Hematopoietic multipotent progenitor cell (in vitro differentiated cells): ENCODE results near the gene TPCN2. TPM values are rescaled to one million over a fixed set of nuclear protein-coding genes. Genes with fewer than 3 reads are reported as not detected.

Experiments used
- DNase-seq, 3 donors: peaks; one replicate each; pipeline ENCODE4 v3.0.0-alpha.2; 2011 to 2015; ENCODE audit warnings: low read depth in 2 of 3, low spot score in 2 of 3
- total RNA-seq: library from RNA; depleted of rRNA; stranded (reverse); fragments of >200 nt; gene quantifications from one replicate; pipeline ENCODE4 v1.2.3, GENCODE V29; 2012

Gene TPCN2
- total RNA-seq, 1 donor: 32.6 TPM

DNA sequence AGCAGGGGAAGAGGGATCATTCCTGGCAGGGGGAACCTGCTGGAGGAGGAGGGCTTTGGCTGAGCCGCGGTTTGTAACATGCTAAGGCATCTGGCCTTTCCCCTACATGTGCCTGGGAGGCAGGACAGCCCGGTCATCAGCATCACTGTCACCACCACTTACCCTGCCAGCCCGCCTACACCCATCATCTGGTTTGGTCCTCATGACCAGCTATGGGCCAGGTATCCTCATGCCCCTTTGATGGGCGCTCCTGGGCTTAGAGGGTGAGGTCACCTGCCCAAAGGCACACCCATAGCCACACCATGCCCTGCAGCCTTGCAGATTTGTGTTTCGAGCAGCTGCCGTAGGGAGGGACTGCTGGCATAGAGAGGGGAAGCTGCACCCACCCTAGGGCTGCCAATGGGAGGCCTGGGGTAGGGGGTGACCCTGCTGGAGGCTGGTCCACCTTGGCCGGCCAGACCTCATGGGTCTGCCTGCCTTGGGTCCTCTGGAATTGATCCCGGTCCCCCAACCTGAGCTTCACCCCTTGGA is 38.3 kb upstream of the TPCN2 start:
- no peak for DNase-seq

DNA sequence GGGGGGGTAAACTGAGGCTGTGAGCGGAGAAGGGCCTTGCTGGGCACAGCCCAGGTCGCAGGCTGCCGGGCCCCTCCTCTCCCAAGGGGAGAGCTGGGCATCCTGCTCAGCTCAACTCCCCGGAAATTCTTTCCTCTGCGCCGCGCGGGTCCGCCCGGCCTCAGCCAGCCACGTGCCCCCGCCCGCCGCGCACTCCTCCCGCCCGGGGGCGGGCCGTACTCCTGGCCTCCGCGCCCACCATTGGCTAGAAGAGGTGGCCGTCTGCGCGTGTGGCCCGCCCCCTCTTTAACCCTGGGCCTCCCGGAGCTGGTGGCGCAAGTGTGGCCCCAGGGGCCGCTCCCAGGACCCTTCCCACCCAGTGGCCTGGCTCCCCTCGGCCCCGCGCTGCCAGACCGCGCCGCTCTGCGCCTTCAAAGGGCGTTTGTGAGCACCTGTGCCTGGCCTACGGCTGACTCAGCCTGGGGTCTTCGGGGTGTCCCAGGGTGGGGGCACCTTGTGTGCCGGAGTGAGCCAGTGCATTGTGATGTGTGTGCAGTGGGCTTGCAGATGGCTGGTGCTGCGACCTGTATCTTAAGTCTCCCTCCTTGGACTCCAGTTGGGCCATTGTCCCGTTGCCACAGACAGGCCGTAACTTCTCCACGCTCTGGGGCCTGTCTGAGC is 37.6 kb upstream of the TPCN2 start:
- peak in 1 of 3 donors; percentile 26 for DNase-seq

DNA sequence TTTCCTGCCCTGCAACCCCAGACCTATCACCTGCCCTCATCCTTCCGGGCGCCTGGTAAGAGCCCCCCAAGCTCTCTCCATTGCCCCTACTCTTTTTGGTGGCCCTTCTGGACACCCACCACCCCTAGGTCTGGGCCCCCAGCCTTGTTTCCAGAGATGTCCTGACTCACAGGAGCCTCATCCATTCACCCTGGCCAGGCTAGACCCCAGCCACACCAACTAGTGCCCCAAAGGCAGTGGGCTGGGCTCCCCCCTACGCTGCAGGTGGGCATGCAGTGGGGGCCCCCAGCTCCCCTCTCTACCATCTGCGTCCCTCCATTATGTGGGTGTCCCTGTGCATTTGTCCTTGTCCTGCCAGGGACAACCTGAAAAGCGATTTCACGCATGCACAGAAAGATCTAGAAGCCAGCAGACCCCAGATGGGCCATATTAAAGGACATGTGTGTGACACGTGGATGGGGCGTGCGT is 37.1 kb upstream of the TPCN2 start:
- DNase-seq: no peak

DNA sequence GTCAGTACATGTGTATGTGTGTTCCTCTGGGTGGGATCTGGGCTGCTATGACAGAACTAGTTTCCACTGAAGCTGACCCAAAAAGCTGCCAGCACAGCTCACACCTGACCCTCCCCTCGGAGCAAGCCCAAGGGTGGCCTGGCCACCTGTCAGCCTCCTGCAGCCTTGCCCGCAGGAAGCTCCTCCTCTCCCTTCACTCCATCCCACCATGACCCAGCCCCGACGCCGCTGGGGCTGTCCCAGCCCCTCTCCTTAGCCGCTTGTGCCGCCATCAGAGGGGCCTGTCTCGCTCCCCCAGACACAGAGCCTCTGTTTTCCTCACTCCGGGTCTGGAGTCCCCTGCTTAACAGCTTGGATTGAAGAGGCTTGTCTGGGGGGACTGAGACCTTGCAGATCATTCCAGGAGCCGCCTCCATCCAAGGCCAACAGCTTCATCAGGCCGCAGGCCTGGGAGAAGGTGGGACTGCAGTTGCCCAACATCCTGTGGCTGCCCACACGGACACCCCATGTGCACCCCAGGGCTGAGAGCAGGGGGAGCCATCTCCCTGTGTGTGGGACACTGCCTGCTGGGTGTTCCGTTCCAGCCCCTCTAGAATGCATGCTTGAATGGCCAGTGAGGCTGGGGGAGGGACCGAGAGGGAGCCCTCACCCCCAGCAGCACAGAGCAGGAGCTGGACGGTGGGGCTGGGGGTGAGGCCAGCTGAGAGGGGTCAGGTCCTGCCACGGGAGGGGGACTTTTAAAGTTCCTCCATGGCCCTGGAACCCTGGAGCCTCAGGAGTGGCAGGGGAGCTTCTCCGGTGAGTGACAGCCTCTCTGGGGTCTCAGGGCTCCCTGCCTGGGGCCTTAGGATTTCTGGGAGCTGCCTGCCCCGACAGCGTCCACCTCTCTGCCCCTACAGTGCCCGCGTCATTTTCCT is 36.4 kb upstream of the TPCN2 start:
- DNase-seq: no peak

DNA sequence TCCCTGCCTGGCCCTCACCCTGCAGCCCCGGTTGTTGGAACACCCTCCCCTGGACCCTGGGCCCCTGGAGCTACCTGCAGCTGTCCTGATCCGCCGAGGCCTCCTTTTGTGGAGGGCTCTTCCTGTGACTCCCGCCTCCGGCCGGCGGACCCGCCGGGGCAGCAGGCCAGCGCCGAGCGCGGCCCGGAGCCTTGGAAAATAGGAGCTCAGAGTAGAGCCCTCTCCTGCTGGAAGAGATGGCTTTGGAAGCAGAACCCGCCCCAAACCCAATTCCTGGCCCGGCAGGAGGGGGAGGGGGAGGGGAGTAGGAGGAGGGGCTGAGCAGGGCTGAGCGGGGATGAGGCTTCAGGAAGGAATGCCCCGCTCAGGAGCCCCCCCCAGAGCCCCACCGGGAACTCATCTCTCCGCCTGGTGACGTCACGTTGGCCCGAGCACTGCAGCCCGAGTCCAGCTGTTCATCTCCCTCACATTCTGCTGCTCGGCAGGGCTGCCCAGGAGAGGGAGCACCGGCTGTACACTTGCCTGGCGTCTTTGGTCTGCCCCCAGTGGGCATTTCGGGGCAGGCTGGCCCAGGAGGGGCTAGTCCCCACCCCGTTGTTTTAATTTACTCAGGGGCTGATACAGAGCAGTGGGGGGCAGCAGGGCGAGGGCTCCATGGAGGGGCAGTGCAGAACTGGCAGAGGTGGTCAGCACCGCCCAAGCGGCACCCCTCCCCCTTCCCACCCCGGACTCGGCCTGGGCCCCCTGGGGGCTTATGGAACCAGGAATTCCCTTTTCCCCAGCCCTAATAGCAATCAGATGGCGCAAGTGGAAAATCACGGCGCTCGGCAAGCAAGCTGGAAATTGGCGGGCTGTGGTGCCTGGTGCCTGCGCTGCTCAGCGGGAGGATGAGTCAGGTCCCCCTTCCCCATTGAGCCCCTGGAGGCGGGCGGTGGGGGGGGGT is 35.5 kb upstream of the TPCN2 start, which contains the start of gene MRGPRF:
TSS of gene MRGPRF (minus strand) at position 238 of the 943 bp plus-strand sequence. CDS start 3,345 bp downstream, outside the sequence.
- DNase-seq: peak in 1 of 3 donors; percentile 34

DNA sequence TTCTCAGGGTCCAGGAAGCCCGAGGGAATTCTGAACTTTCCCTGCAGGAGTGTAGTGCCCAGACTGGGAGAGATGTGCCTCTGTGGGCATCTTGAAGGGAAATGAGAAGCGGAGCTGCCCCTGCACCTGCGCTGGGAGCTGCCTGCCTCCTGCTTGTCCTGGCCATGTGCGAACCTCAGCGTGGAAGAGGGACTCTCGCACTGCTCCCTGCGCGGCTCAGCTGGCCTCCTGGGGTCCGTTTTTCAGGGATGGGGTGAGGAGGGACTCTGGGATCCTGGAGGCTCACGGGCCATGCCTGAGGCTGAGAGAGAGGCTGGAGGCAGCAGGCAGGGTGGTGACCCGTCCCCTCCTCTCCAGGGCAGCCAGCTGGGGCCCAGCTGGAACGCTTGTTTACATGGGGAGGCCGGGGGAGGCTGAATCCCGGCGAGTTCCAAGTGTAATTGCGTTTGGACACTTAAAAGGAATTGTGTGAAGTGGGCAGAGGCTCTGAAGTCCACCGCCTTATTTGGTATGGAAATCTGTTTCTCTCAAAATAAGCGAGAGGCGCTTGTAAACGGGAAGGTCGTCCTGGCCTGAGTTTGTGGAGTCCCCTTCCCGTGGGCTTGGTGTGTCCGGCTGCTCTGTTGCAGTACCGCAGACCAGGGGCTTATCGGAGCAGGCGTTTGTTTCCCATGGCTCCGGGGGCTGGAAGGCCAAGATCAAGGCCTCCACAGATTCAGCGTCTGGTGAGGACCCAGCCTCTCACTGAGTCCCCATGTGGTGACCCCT is 34.5 kb upstream of the TPCN2 start:
- DNase-seq: no peak

DNA sequence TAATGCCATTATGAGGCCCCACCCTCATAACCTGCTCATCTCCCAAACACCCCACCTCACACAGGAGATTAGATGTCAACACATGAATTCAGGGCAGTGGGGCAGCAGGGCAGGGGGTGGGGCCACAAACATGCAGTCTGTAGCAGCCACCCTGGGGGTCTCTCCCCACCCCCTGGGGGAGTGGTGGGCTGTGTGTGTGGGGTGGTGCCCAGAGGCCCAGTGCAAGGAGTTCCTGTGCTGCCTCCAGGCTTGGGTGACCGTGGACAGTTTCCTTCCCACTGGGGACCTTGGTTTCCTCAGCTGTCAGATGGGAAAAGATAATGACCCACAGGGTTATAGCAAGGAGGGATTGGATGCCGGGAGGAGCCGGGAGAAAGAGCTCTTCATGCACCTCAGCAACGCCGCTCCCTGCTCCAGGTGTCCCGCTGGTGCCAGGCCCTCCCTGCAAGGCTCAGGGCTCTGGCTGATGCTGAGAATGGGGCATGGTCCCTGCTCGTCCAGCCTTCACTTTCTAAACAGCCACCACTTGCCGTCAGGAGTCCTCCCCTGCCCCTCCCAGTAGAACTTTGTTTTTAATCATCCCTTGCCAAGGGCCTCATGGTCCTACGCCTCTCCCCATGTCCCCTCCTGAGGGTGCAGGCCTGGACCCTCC is 33.7 kb upstream of the TPCN2 start:
- DNase-seq: no peak

DNA sequence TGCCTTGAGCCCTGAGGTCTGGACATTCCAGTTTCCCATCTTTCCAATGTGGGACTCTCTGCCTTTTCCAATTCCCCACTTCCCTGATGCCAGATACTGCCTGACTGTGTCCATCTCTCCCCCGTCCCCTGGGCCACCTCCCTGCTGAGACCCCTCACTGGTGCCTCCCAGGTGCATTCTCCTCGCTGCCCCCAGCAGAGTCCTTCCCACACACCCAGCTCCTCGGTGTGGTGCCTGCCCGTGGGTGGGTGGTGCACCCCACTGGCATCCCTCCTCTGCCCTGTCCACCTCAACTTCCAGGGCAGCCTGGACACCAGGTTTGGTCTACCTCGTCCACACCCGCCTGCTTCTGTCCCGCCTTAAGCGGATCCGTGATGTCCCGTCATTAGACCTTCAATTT is 30.8 kb upstream of the TPCN2 start:
- no peak for DNase-seq

DNA sequence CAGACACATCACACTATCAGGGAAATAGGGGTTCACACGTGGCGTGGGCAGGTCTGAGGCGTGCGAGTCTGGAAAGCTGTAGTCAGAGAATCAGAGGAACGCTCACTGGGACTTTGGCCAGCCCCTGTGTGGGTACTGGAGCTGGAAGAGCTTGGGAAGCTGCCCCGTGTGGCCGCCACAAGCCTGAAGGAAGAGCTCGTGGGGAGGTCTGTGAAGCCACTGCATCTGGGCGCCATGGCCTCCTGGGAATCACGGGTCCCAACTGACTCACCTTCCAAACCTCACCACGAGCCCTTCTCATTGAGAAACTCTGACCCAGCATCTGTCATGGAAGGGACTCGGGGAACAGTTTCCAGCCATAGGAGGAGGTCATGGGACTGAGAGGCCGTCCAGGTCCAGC is 29.8 kb upstream of the TPCN2 start:
- no peak for DNase-seq

DNA sequence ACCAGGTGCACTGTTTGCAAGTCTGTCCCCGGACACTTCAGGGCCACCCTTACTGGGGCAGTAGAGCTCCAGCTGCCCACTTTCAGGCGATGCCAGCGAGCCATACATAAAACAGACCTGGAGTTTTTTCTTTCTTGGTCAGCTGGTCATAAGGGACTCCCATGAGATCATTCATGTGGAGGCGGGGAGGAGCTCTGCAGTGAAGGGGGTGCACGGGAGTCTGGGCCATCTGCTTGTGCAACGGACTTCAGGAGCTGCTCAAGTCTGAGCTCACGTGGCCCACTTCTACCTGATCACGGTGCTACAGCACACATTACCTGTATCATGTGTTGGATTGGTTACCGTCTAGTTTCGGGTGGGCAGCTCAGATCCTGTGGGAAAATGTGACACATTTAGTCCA is 26.5 kb upstream of the TPCN2 start:
- DNase-seq: no peak

DNA sequence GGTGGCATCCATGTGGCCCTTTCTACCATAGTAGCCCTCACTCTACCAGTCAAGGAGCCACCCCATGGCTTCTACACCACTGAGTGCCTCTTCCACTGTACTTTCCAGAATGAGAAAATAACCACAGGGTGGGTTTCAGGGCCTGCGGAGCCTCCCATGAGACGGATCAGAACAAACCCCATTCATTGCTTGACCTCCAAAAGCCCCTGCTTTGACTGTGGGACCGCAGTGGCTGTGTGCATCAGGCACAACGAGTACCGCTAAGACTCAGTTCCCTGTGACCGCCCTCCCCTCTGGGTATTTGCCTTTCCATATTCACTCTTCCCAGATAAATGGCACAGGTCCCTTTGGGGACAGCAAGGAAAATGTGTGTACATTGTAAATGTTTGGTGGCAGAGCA is 24.2 kb upstream of the TPCN2 start:
- no peak for DNase-seq

DNA sequence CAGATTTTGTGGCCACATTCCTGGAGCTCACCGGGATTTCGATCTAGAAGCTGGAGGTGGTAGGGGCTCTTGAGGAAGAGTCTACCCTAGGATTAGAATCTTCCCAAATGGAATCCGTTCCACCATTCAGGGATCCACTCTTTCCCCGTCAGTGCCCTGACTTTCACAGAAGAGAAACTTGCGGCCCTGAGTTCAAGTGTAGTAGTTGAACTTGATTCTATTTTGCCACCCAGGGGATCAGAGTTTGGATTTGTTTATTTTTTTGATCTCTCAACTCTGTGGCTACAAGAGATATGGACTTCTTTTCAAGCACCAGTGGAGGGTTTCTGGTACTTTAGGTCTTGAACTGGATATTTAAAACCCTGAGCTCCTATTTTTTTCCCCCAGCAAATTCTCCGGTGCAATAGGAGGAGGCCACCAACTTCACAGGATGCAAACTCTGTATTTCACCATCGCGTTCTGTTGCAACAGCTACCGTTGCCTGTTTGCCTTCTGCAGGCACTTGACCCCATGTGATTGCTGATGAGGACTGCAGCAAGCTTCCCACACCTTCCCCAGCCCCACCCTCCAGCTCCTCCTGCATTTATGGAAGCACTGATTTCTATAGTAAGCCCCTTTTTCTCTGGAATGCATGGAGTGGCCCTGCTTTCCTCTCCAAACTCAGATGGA is 20.9 kb upstream of the TPCN2 start:
- DNase-seq: no peak

DNA sequence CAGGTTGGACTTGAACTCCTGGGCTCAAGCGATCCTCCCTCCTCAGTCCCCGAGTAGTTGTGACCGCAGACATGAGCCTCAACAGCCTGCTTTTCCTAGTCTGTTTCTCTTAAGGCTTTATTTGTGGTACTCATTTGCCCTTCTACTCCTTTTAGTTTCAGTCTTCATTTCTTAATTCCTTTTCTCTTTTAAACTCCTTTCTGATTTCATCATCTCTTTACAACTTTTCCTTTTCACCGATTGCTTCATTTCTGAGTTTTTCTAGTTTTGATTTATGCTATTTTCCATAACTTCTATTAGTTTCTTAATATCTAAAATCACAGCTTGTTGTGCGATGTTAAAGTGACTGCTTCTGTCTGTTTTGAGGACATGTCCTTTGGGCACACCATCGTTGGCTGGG is 18.4 kb upstream of the TPCN2 start:
- no peak for DNase-seq

DNA sequence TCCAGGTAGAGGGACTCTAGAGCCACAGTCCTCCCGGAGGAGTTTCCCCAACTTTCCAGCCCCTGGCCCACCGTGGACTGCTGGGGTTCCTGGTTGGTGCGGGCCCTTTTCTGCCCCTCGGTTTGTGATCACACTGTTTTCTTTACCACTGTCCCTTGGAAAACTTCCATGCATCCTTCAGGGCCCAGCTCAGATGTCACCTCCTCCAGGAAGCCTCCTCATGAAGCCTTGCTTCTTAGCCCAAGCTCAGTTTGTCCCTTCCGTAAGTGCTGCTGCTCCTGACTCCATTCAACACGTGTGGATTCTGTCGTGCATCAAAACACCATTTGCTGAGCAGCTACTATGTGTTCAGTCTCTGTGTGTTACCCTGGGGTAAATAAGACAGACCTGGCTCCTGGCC is 15.9 kb upstream of the TPCN2 start:
- no peak for DNase-seq

DNA sequence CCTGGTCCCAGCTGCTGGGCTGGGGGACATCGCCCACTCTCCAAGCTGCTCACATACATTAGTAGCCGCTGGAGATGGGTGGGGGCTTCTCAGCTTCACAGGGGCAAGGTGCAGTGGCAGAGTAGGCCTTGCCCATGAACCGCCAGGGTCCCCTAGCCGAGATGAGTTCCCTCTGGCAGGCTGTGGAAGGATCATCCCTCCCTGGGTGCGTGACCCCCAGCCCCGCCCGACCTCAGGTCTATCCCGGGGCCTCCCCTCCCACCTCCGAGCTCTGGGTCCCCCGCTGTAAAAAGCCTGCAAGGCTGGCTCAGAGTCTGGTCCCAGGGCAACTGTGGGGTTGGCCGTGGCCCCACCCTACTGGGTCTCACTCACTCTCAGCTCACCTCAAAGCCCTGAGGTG is 15.3 kb upstream of the TPCN2 start:
- no peak for DNase-seq

DNA sequence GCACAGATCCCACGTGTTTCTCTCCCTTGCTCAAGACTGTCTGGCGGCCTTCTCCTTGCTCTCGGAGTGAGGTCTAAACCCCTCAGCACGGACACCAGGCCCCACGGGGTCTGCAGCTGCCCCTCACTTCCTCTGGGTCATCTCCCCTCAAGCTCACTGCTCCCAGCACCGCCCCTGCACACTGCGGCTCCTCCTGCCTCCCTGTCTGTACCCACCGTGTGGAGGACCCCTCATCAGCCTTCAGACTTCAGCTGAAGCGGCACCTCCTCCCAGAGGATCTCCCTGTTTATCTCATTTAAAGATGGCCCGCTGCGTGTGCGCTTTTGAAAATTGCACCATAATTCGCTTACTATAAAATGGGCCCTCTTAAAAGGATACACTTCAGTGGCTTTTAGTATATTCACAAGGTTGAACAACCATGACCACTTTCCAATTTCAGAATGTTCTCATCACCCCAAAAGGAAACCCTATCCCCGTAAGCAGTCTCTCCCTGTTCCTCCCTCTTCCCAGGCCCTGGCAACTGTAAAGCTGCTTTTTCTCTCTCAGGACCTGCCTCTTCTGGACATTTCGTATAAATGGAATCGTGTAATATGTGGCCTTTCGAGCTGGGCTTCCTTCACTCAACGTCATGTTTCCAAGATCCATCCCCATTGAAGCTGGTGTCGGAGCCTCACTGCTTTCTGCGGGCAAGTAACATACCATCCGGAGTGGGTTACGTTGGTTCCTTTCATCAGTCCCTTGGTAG is 14.4 kb upstream of the TPCN2 start:
- DNase-seq: no peak

DNA sequence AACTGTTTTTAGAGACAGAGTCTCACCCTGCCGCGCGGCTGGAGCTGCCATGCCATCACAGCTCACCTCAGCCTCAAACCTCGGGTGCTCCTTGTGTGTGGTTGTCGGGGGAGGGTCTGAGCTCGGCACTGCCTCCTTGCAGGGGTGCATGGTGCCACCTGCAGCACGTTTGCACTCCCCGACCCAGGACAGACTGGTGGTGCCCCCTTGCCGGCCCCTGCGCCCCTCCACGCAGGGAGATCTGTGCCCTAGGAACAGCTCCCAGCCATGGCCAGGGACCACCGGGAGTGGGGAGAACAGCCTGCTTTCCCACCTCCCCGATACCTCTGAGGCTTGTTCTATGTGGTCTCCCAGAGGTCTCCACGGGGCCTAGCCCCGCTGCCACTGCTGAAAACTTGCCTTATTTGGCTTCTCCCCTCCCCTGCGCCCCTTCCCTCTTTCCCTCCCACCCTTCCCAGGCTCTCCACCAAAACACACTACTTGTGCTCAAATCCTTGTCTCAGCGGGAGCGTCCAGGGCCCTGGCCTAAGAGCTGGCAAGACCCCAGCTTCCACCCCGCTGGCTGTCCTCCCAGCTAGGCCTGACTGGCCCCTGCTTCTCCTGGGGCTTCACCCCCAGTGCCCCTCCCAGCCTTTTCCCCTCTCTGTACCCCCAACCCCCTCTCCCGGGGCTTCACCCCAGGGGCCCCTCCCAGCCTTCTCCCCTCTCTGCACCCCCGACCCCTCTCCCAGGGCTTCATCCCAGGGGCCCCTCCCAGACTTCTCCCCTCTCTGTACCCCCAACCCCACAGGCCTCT is 13.4 kb upstream of the TPCN2 start:
- no peak for DNase-seq
